B cell (primary cell): ENCODE data around the gene AKT1. TPM values are rescaled to one million over a fixed set of nuclear protein-coding genes. Genes with fewer than 3 reads are reported as not detected.

Experiments
- ATAC-seq: fragments of 200-7000 bp; cut with Tn5 transposase; one replicate; pipeline ENCODE4 v1.10.0; 2021; ENCODE audit warnings: low read depth, mild to moderate bottlenecking, moderate number of reproducible peaks, moderate library complexity
- CTCF ChIA-PET: fragments of 350-600 bp; sonication (Branson Sonifier 250); formaldehyde crosslinking; loops from one replicate; lab custom pipeline; 2021; ENCODE audit warnings: antibody characterized with exemption, inconsistent platforms; lab: Charles Lee
- POLR2A ChIA-PET: fragments of 350-600 bp; sonication (Branson Sonifier 250); formaldehyde crosslinking; loops from one replicate; lab custom pipeline; 2021; ENCODE audit warnings: antibody characterized with exemption; lab: Charles Lee
- DNase-seq: peaks from one replicate; pipeline ENCODE4 v3.0.0; 2013
- H2AFZ ChIP-seq: 2 replicates; pipeline ENCODE4 v1.6.1; 2012; ENCODE audit warnings: mild to moderate bottlenecking, low read depth, low read length; ENCODE audit not compliant: insufficient read depth, poor library complexity, severe bottlenecking
- H3K27ac ChIP-seq, 2 donors: 1 replicate in 1 of 2; 2 replicates in 1 of 2; pipeline ENCODE4 v1.5.1; 2012 to 2013; ENCODE audit warnings: low read length in 2 of 2, mild to moderate bottlenecking in 2 of 2, moderate library complexity in 1 of 2
- H3K27me3 ChIP-seq, 4 experiments: fragments of 200-600 bp in 1 of 4; sonication (generic) in 1 of 4; replicated peaks in 1 of 4; 1 replicate in 2 of 4; 2 replicates in 2 of 4; pipeline versions ENCODE4 v1.6.1 to v1.7.0; 2013 to 2016; ENCODE audit warnings: low read length in 3 of 4, mild to moderate bottlenecking in 2 of 4, mixed read lengths in 1 of 4, moderate library complexity in 1 of 4; ENCODE audit not compliant: insufficient read depth in 4 of 4, control insufficient read depth in 3 of 4; ENCODE audit errors: control extremely low read depth in 1 of 4
- H3K36me3 ChIP-seq, 2 experiments: replicated peaks in 1 of 2; 1 replicate in 1 of 2; 2 replicates in 1 of 2; pipeline versions ENCODE4 v1.6.1 to v1.7.1; 2013; ENCODE audit warnings: low read length in 1 of 2; ENCODE audit not compliant: insufficient read depth in 2 of 2, control insufficient read depth in 1 of 2; ENCODE audit errors: control extremely low read depth in 1 of 2, extremely low read depth in 1 of 2
- H3K4me1 ChIP-seq, 2 donors: fragments of 200-600 bp in 1 of 2; sonication (generic) in 1 of 2; 1 replicate in 1 of 2; 2 replicates in 1 of 2; pipeline versions ENCODE4 v1.5.1 to v1.6.1; 2013 to 2017; ENCODE audit warnings: low read length in 2 of 2; ENCODE audit not compliant: control insufficient read depth in 2 of 2, insufficient read depth in 2 of 2
- H3K4me2 ChIP-seq: replicated peaks from 2 replicates; pipeline ENCODE3; 2012; ENCODE audit warnings: mild to moderate bottlenecking, low read depth, low read length; ENCODE audit not compliant: poor library complexity, severe bottlenecking
- H3K4me3 ChIP-seq, 5 experiments: fragments of 200-600 bp in 1 of 5; sonication (generic) in 1 of 5; 1 replicate in 3 of 5; 2 replicates in 2 of 5; pipeline versions ENCODE4 v1.5.1 to v1.7.0; 2011 to 2016; ENCODE audit warnings: low read length in 4 of 5, mild to moderate bottlenecking in 4 of 5, low read depth in 2 of 5, control low read depth in 1 of 5, moderate library complexity in 1 of 5; ENCODE audit not compliant: insufficient read depth in 1 of 5; ENCODE audit errors: control extremely low read depth in 1 of 5, extremely low read depth in 1 of 5
- H3K79me2 ChIP-seq: fragments of 200-600 bp; sonication (generic); one replicate; pipeline ENCODE4 v1.6.0; 2016; ENCODE audit warnings: low read length; ENCODE audit not compliant: control insufficient read depth, insufficient read depth
- H3K9ac ChIP-seq: fragments of 200-600 bp; sonication (generic); 2 replicates; pipeline ENCODE4 v1.6.1; 2017; ENCODE audit warnings: mild to moderate bottlenecking, low read length, moderate library complexity
- H3K9me3 ChIP-seq, 3 donors: one replicate each; pipeline versions ENCODE4 v1.6.1 to v1.7.1; 2013; ENCODE audit warnings: low read length in 2 of 3; ENCODE audit not compliant: control insufficient read depth in 2 of 3, insufficient read depth in 1 of 3; ENCODE audit errors: control extremely low read depth in 1 of 3
- H4K20me1 ChIP-seq: 2 replicates; pipeline ENCODE4 v1.6.0; 2012; ENCODE audit warnings: mild to moderate bottlenecking, low read length; ENCODE audit not compliant: insufficient read depth, control insufficient read depth, poor library complexity, severe bottlenecking
- H3K27ac Mint-ChIP-seq: one replicate; pipeline ENCODE4 v1.8.0; 2021; ENCODE audit warnings: mixed read lengths
- H3K27me3 Mint-ChIP-seq: one replicate; pipeline ENCODE4 v1.8.0; 2021; ENCODE audit warnings: mixed read lengths
- H3K4me1 Mint-ChIP-seq: one replicate; pipeline ENCODE4 v1.8.0; 2021; ENCODE audit warnings: mixed read lengths
- H3K4me3 Mint-ChIP-seq: one replicate; pipeline ENCODE4 v1.8.0; 2021; ENCODE audit warnings: mixed read lengths
- H3K9me3 Mint-ChIP-seq: one replicate; pipeline ENCODE4 v1.8.0; 2022; ENCODE audit warnings: mixed read lengths; ENCODE audit not compliant: insufficient read depth
- CTCF ChIP-seq: fragments of 200-600 bp; IDR thresholded peaks from one replicate; pipeline ENCODE4 v1.8.0; 2022; ENCODE audit warnings: antibody characterized with exemption, mild to moderate bottlenecking
- EZH2 ChIP-seq: IDR thresholded peaks from 2 replicates; pipeline ENCODE4 v1.6.1; 2012; ENCODE audit warnings: borderline replicate concordance, low read depth, mild to moderate bottlenecking, moderate library complexity, low read length; ENCODE audit not compliant: insufficient read depth, poor library complexity, severe bottlenecking
- WGBS: methylation state at CpG from one replicate; pipeline ENCODE4 v1.1.5; 2013; ENCODE audit warnings: missing lambda C conversion rate; ENCODE audit not compliant: insufficient coverage; 5-methylcytosine and 5-hydroxymethylcytosine counted together
- intact Hi-C: fragments of 100-400 bp; cut with micrococcal nuclease; formaldehyde crosslinking; loops from one replicate; pipeline ENCODE4 v1.10.0; 2022
- polyA plus RNA-seq: library from polyadenylated mRNA; depleted of rRNA; stranded (reverse); fragments of >200 nt; gene quantifications from 2 replicates; pipeline ENCODE4 v1.2.3, GENCODE V29; 2012
- total RNA-seq, 2 donors: library from RNA; stranded (reverse); fragments of 120-200 nt in 1 of 2; gene quantifications; 1 replicate in 1 of 2; 2 replicates in 1 of 2; pipeline versions ENCODE4 v1.2.3 to v1.2.4, GENCODE V29; 2013 to 2022

AKT1 gene
- total and polyA plus RNA-seq, 2 donors (not counting 1 experiment from before 2014, with no cell fraction given): 71.1 to 90.1 TPM

- no peak overlapping the region for H2AFZ ChIP-seq
- WGBS: 95% methylated on average over 26 of the region's 27 CpGs
- H3K4me1 Mint-ChIP-seq: peaks cover 21% of the 10 kb centered on the region
Observed at GRCh38 chr14:104821971-104822608, 26.5 kb upstream of the AKT1 start.

More at GRCh38 chr14:104821971-104822608, 26.5 kb upstream of the AKT1 start:
- H3K9ac ChIP-seq: no peak overlapping the region
- H3K27ac ChIP-seq: no peak overlapping the region
- H4K20me1 ChIP-seq: no peaks in the 10 kb centered on the region
- H3K79me2 ChIP-seq: no peaks in the 10 kb centered on the region
- no peak overlapping the region for H3K4me3 Mint-ChIP-seq
- CTCF ChIA-PET: interaction anchor here (0.7 to 1.5 kb wide), 2 partner anchors 53 to 54 kb away, joined by 3 to 7 read pairs; no protein-coding TSS in a partner anchor
- H3K4me2 ChIP-seq: no peak overlapping the region
- H3K27me3 Mint-ChIP-seq: peaks cover 10% of the 10 kb centered on the region
- peaks cover 6% of the 10 kb centered on the region for H3K9me3 Mint-ChIP-seq
- intact Hi-C loops: no loop called here
- POLR2A ChIA-PET: no interaction called here
- peaks cover 11 to 13% of the 10 kb centered on the region in 2 donors for H3K4me1 ChIP-seq
- no peak overlapping the region for H3K27ac Mint-ChIP-seq
- H3K4me3 ChIP-seq: no peak overlapping the region
- TF ChIP-seq EZH2 (no peak), CTCF (no peak)
- DNase-seq: no peak
- peaks cover 0 to 21% (median 0%) of the 10 kb centered on the region in 3 donors for H3K9me3 ChIP-seq
- ATAC-seq: no peak
- H3K36me3 ChIP-seq: no peaks in the 10 kb centered on the region
- peaks cover 0 to 16% (median 7%) of the 10 kb centered on the region in 4 experiments for H3K27me3 ChIP-seq
